ENCODE results near the gene ANXA3. TPM values are rescaled to one million over a fixed set of nuclear protein-coding genes. Genes with fewer than 3 reads are reported as not detected.

The ANXA3 gene
- polyA plus RNA-seq, 1 donor from 2014 or later, result 0.27 TPM

- Histone ChIP-seq H3K27ac (ENCODE audit: low read length) (no peak overlapping the region), H3K9me3 (ENCODE audit: low read length) (no peaks in the 10 kb centered on the region), H3K4me3 (ENCODE audit: low read length) (no peak overlapping the region), H4K20me1 (ENCODE audit: insufficient read depth) (no peaks in the 10 kb centered on the region), H2AFZ (ENCODE audit: low read depth, low read length) (no peak overlapping the region), H3K27me3 (ENCODE audit: insufficient read depth, low read depth, low read length) (no peaks in the 10 kb centered on the region), H3K9me2 (ENCODE audit: insufficient read depth, low read length) (no peaks in the 10 kb centered on the region), H3K4me2 (ENCODE audit: low read length) (no peak overlapping the region), H3F3A (ENCODE audit: insufficient read depth, low read length, poor library complexity, severe bottlenecking) (no peaks in the 10 kb centered on the region), H3K9ac (ENCODE audit: low read length) (no peak overlapping the region), H3K79me2 (replicated peaks; ENCODE audit: insufficient read depth, low read length) (no peaks in the 10 kb centered on the region), H3K36me3 (ENCODE audit: insufficient read depth, low read length) (no peaks in the 10 kb centered on the region)
- TF ChIP-seq, protein P1, sequence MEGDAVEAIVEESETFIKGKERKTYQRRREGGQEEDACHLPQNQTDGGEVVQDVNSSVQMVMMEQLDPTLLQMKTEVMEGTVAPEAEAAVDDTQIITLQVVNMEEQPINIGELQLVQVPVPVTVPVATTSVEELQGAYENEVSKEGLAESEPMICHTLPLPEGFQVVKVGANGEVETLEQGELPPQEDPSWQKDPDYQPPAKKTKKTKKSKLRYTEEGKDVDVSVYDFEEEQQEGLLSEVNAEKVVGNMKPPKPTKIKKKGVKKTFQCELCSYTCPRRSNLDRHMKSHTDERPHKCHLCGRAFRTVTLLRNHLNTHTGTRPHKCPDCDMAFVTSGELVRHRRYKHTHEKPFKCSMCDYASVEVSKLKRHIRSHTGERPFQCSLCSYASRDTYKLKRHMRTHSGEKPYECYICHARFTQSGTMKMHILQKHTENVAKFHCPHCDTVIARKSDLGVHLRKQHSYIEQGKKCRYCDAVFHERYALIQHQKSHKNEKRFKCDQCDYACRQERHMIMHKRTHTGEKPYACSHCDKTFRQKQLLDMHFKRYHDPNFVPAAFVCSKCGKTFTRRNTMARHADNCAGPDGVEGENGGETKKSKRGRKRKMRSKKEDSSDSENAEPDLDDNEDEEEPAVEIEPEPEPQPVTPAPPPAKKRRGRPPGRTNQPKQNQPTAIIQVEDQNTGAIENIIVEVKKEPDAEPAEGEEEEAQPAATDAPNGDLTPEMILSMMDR (IDR thresholded peaks at IDR 0.05; ENCODE audit: poor library complexity, severe bottlenecking), result no peak
- TF ChIP-seq REST (IDR thresholded peaks at IDR 0.05; ENCODE audit: borderline replicate concordance), result no peak
- TF ChIP-seq EP300 (conservative IDR thresholded peaks at IDR 0.05; ENCODE audit: poor library complexity, severe bottlenecking), result no peak
- no peak for TF ChIP-seq RAD21 (conservative IDR thresholded peaks at IDR 0.05)
- no peak for TF ChIP-seq MXI1 (conservative IDR thresholded peaks at IDR 0.05; ENCODE audit: poor library complexity, severe bottlenecking)
- TF ChIP-seq POLR2AphosphoS5 (IDR thresholded peaks at IDR 0.05), result no peak
- TF ChIP-seq EZH2 (IDR thresholded peaks at IDR 0.05; ENCODE audit: borderline replicate concordance, insufficient read depth, low read length, poor library complexity, severe bottlenecking), result no peak
- no peak for TF ChIP-seq SMC3 (conservative IDR thresholded peaks at IDR 0.05; ENCODE audit: poor library complexity)
- TF ChIP-seq TAF1 (IDR thresholded peaks at IDR 0.05; ENCODE audit: low read depth), result no peak
Measured at GRCh38 chr4:78625073-78625472, 73.5 kb downstream of the ANXA3 start.

- Histone ChIP-seq H3K27ac (ENCODE audit: low read length) (no peak overlapping the region), H3K9ac (ENCODE audit: low read length) (no peak overlapping the region), H4K20me1 (ENCODE audit: insufficient read depth) (no peaks in the 10 kb centered on the region), H3K4me3 (ENCODE audit: low read length) (no peak overlapping the region), H3F3A (ENCODE audit: insufficient read depth, low read length, poor library complexity, severe bottlenecking) (no peaks in the 10 kb centered on the region), H2AFZ (ENCODE audit: low read depth, low read length) (no peak overlapping the region), H3K4me2 (ENCODE audit: low read length) (no peak overlapping the region), H3K9me2 (ENCODE audit: insufficient read depth, low read length) (no peaks in the 10 kb centered on the region), H3K36me3 (ENCODE audit: insufficient read depth, low read length) (no peaks in the 10 kb centered on the region), H3K9me3 (ENCODE audit: low read length) (no peaks in the 10 kb centered on the region), H3K79me2 (replicated peaks; ENCODE audit: insufficient read depth, low read length) (no peaks in the 10 kb centered on the region), H3K27me3 (ENCODE audit: insufficient read depth, low read depth, low read length) (no peaks in the 10 kb centered on the region)
- TF ChIP-seq TAF1 (IDR thresholded peaks at IDR 0.05; ENCODE audit: low read depth) (no peak), EZH2 (IDR thresholded peaks at IDR 0.05; ENCODE audit: borderline replicate concordance, insufficient read depth, low read length, poor library complexity, severe bottlenecking) (no peak), POLR2AphosphoS5 (IDR thresholded peaks at IDR 0.05) (no peak), MXI1 (conservative IDR thresholded peaks at IDR 0.05; ENCODE audit: poor library complexity, severe bottlenecking) (no peak), RAD21 (conservative IDR thresholded peaks at IDR 0.05) (no peak), REST (IDR thresholded peaks at IDR 0.05; ENCODE audit: borderline replicate concordance) (no peak), SMC3 (conservative IDR thresholded peaks at IDR 0.05; ENCODE audit: poor library complexity) (no peak), EP300 (conservative IDR thresholded peaks at IDR 0.05; ENCODE audit: poor library complexity, severe bottlenecking) (no peak)
- TF ChIP-seq, protein P1 (IDR thresholded peaks at IDR 0.05; ENCODE audit: poor library complexity, severe bottlenecking), result no peak
Measured at GRCh38 chr4:78627046-78627965, 75.7 kb downstream of the ANXA3 start.

Data from neural cell (in vitro differentiated cells).